ENCODE data around the gene SENP7. TPM values are rescaled to one million over a fixed set of nuclear protein-coding genes. Genes with fewer than 3 reads are reported as not detected.

Gene SENP7
- polyA plus RNA-seq, 1 donor from 2014 or later, result 273 TPM

DNA sequence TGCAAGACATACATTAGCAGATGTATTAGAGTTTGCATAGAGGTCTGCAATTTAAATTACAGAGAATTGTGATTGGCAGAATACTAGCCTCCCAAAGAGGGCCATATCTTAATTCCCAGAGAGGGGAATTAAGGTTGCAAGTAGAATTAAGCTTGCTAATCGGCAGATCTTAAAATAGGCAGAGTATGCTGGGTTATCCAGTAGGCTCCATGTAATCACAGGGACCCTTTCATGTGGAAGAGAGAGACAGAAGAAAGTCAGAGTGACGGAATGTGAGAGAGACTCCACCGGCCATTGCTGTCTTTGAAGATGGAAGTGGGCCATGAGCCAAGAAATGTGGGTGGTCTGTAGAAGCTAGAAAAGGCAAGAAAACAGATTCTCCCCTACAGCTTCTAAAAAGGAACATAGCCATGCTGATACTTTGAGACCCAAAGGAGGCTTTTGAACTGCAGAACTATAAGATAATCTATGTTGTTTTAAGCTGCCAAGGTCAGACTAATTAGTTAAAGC, 231.4 kb downstream of the SENP7 start:
- TF ChIP-seq MXI1 (conservative IDR thresholded peaks at IDR 0.05; ENCODE audit: poor library complexity, severe bottlenecking) (no peak), POLR2AphosphoS5 (IDR thresholded peaks at IDR 0.05) (no peak), SMC3 (conservative IDR thresholded peaks at IDR 0.05; ENCODE audit: poor library complexity) (no peak), EP300 (conservative IDR thresholded peaks at IDR 0.05; ENCODE audit: poor library complexity, severe bottlenecking) (no peak), RAD21 (conservative IDR thresholded peaks at IDR 0.05) (no peak), REST (IDR thresholded peaks at IDR 0.05; ENCODE audit: borderline replicate concordance) (no peak), TAF1 (IDR thresholded peaks at IDR 0.05; ENCODE audit: low read depth) (no peak), EZH2 (IDR thresholded peaks at IDR 0.05; ENCODE audit: borderline replicate concordance, insufficient read depth, low read length, poor library complexity, severe bottlenecking) (no peak)
- TF ChIP-seq, protein P1, sequence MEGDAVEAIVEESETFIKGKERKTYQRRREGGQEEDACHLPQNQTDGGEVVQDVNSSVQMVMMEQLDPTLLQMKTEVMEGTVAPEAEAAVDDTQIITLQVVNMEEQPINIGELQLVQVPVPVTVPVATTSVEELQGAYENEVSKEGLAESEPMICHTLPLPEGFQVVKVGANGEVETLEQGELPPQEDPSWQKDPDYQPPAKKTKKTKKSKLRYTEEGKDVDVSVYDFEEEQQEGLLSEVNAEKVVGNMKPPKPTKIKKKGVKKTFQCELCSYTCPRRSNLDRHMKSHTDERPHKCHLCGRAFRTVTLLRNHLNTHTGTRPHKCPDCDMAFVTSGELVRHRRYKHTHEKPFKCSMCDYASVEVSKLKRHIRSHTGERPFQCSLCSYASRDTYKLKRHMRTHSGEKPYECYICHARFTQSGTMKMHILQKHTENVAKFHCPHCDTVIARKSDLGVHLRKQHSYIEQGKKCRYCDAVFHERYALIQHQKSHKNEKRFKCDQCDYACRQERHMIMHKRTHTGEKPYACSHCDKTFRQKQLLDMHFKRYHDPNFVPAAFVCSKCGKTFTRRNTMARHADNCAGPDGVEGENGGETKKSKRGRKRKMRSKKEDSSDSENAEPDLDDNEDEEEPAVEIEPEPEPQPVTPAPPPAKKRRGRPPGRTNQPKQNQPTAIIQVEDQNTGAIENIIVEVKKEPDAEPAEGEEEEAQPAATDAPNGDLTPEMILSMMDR (IDR thresholded peaks at IDR 0.05; ENCODE audit: poor library complexity, severe bottlenecking), result no peak
- H4K20me1 ChIP-seq (ENCODE audit: insufficient read depth), result no peaks in the 10 kb centered on the region
- H3K4me2 ChIP-seq (ENCODE audit: low read length), result no peak overlapping the region

GRCh38 chr3:101279765-101280385, 233.1 kb downstream of the SENP7 start:
- Histone ChIP-seq H3K79me2 (replicated peaks; ENCODE audit: insufficient read depth, low read length) (no peaks in the 10 kb centered on the region), H3K27ac (ENCODE audit: low read length) (no peak overlapping the region), H3K9me3 (ENCODE audit: low read length) (no peaks in the 10 kb centered on the region), H3K4me2 (ENCODE audit: low read length) (no peak overlapping the region), H4K20me1 (ENCODE audit: insufficient read depth) (no peaks in the 10 kb centered on the region), H3K27me3 (ENCODE audit: insufficient read depth, low read depth, low read length) (no peaks in the 10 kb centered on the region), H3K36me3 (ENCODE audit: insufficient read depth, low read length) (no peaks in the 10 kb centered on the region), H2AFZ (ENCODE audit: low read depth, low read length) (no peak overlapping the region), H3K9ac (ENCODE audit: low read length) (no peak overlapping the region), H3K4me3 (ENCODE audit: low read length) (no peak overlapping the region), H3F3A (ENCODE audit: insufficient read depth, low read length, poor library complexity, severe bottlenecking) (no peaks in the 10 kb centered on the region), H3K9me2 (ENCODE audit: insufficient read depth, low read length) (no peaks in the 10 kb centered on the region)
- TF ChIP-seq MXI1 (conservative IDR thresholded peaks at IDR 0.05; ENCODE audit: poor library complexity, severe bottlenecking) (no peak), SMC3 (conservative IDR thresholded peaks at IDR 0.05; ENCODE audit: poor library complexity) (no peak), EZH2 (IDR thresholded peaks at IDR 0.05; ENCODE audit: borderline replicate concordance, insufficient read depth, low read length, poor library complexity, severe bottlenecking) (no peak), POLR2AphosphoS5 (IDR thresholded peaks at IDR 0.05) (no peak), REST (IDR thresholded peaks at IDR 0.05; ENCODE audit: borderline replicate concordance) (no peak), TAF1 (IDR thresholded peaks at IDR 0.05; ENCODE audit: low read depth) (no peak), EP300 (conservative IDR thresholded peaks at IDR 0.05; ENCODE audit: poor library complexity, severe bottlenecking) (no peak), RAD21 (conservative IDR thresholded peaks at IDR 0.05) (no peak)
- TF ChIP-seq, protein P1 (IDR thresholded peaks at IDR 0.05; ENCODE audit: poor library complexity, severe bottlenecking), result no peak

More for the DNA sequence above, 231.4 kb downstream of the SENP7 start:
- H3K79me2 ChIP-seq (replicated peaks; ENCODE audit: insufficient read depth, low read length), result no peaks in the 10 kb centered on the region
- H3K4me3 ChIP-seq (ENCODE audit: low read length), result no peak overlapping the region
- H3K27me3 ChIP-seq (ENCODE audit: insufficient read depth, low read depth, low read length), result no peaks in the 10 kb centered on the region
- no peaks in the 10 kb centered on the region for H3K36me3 ChIP-seq (ENCODE audit: insufficient read depth, low read length)
- H3K9ac ChIP-seq (ENCODE audit: low read length), result no peak overlapping the region
- H3K9me2 ChIP-seq (ENCODE audit: insufficient read depth, low read length), result no peaks in the 10 kb centered on the region
- no peak overlapping the region for H3K27ac ChIP-seq (ENCODE audit: low read length)
- H2AFZ ChIP-seq (ENCODE audit: low read depth, low read length), result no peak overlapping the region
- no peaks in the 10 kb centered on the region for H3K9me3 ChIP-seq (ENCODE audit: low read length)
- no peaks in the 10 kb centered on the region for H3F3A ChIP-seq (ENCODE audit: insufficient read depth, low read length, poor library complexity, severe bottlenecking)

Measured in neural cell (in vitro differentiated cells).